NT2/D1 (cell line): Measurements from ENCODE around the gene LZTFL1.

ENCODE experiments used
- SUZ12 ChIP-seq: IDR thresholded peaks from 2 replicates; pipeline ENCODE4 v1.6.1; 2011; ENCODE audit not compliant: insufficient read length, insufficient read depth; ENCODE audit errors: extremely low read depth
- YY1 ChIP-seq: IDR thresholded peaks from 2 replicates; pipeline ENCODE4 v1.6.1; 2011; ENCODE audit not compliant: insufficient read length, insufficient read depth
- ZNF274 ChIP-seq: IDR thresholded peaks from 2 replicates; pipeline ENCODE4 v1.6.1; 2011; ENCODE audit warnings: mild to moderate bottlenecking, low read depth, low read length

DNA sequence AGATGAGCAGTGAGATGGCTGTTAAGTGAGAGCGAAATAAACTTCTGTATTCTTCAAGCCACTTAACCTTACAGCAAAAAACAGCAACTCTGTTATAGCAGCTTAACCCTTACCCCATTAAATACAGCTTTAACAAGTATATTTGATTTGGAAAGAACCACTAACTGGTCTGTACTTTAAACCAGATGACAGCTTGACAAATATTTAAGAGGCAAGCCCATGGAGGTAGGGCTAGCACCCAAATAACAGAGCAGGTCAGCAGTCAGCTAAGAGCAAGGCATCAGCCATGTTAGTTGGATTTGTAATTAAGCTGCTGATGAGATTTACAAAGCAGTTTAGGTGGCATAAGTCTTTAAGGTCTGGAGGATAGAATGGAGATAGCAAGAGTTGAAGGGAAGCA, 3.5 kb downstream of the LZTFL1 start:
- no peak for TF ChIP-seq YY1
- no peak for TF ChIP-seq ZNF274
- TF ChIP-seq SUZ12 = no peak
